Fibroblast of pulmonary artery (primary cell): ENCODE measurements around the gene GJC2.
A peak's percentile ranks its signal among the peaks of the same experiment; 100 is the strongest.

Experiments
- DNase-seq: peaks from one replicate; pipeline ENCODE4 v3.0.0-alpha.2; 2010; ENCODE audit warnings: low read depth
- H3K4me3 ChIP-seq: replicated peaks from 2 replicates; pipeline ENCODE4 v1.5.1; 2011; ENCODE audit warnings: low read depth, mild to moderate bottlenecking, control low read depth, low read length, moderate library complexity
- CTCF ChIP-seq: IDR thresholded peaks from 2 replicates; pipeline ENCODE4 v1.5.1; 2011; ENCODE audit warnings: mild to moderate bottlenecking, control low read depth, low read length, inconsistent platforms; ENCODE audit errors: missing control alignments

The GJC2 gene

GRCh38 chr1:228104526-228105269, 45.0 kb upstream of the GJC2 start:
- no peak overlapping the region for H3K4me3 ChIP-seq
- DNase-seq = no peak
- TF ChIP-seq CTCF = no peak

GRCh38 chr1:228105270-228105995, 44.3 kb upstream of the GJC2 start:
- no peak overlapping the region for H3K4me3 ChIP-seq
- TF ChIP-seq CTCF = no peak
- no peak for DNase-seq

GRCh38 chr1:228105996-228106799, 43.5 kb upstream of the GJC2 start:
- no peak for TF ChIP-seq CTCF
- no peak for DNase-seq

GRCh38 chr1:228106800-228107054, 43.0 kb upstream of the GJC2 start:
- no peak for TF ChIP-seq CTCF
- no peak overlapping the region for H3K4me3 ChIP-seq
- no peak for DNase-seq

More at GRCh38 chr1:228105996-228106799, 43.5 kb upstream of the GJC2 start:
- H3K4me3 ChIP-seq = no peak overlapping the region

- no peak for TF ChIP-seq CTCF
- H3K4me3 ChIP-seq = no peak overlapping the region
- DNase-seq = no peak
Observed at GRCh38 chr1:228107636-228108035, 42.1 kb upstream of the GJC2 start.

- peak overlapping the region; percentile 95 for H3K4me3 ChIP-seq
- no peak for DNase-seq
- TF ChIP-seq CTCF = no peak
Observed at GRCh38 chr1:228108055-228108690, 41.6 kb upstream of the GJC2 start.
